Measurements from ENCODE around the gene KRTCAP2.
"Not testable (repeated sequence)": the region's sequence is repeated elsewhere in the genome, so short reads cannot be mapped to it uniquely, and the experiment has no call there.

The KRTCAP2 gene

DNA sequence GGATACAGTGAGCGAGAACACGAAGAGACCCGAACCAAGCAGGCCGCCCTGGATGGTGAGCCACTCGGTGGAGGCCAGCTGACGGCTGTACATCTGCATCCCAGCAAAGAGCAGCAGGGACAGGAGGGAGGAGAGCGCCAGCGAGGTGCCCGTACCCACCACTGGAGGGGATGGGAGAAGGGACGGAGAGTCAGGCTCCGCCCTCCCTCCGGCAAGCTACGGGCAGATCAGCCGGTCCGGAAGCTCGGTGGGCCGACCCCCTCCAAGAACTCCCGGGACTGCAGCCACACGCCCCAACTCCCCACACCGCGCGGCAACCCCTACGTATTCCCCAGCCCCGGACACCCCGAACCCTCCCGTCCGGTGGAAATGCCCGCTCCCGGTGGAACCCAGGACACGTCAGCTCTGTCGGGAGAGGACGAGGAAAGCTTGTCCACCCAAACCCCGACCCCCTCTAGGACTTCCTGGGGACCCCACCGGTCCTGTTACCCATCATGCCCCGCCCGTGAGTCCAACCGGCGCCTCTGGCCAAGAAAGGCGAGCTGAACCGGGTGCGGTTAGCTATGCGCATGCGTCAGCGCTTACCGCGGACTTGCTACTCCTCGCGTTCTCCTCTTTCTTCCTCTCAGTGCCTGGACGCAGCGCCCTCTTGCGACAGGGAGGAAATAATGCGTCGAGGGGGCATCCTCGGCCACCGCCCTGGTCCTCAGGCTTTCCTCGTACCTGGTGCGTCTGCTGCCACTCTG, at the start of gene KRTCAP2:
KRTCAP2 (minus strand) TSS at position 573 of the 746 bp plus-strand sequence; CDS start at position 493, 80 bp downstream.
- DNase-seq = peak; percentile 93

GRCh38 chr1:155220211-155220965, 47.3 kb upstream of the KRTCAP2 start:
- DNase-seq = not testable (repeated sequence)

GRCh38 chr1:155219592-155220031, 46.5 kb upstream of the KRTCAP2 start:
- DNase-seq = no peak

GRCh38 chr1:155218854-155219591, 45.9 kb upstream of the KRTCAP2 start:
- DNase-seq = peak; percentile 7

GRCh38 chr1:155214702-155215101, 41.6 kb upstream of the KRTCAP2 start:
- not testable (repeated sequence) for DNase-seq

DNA sequence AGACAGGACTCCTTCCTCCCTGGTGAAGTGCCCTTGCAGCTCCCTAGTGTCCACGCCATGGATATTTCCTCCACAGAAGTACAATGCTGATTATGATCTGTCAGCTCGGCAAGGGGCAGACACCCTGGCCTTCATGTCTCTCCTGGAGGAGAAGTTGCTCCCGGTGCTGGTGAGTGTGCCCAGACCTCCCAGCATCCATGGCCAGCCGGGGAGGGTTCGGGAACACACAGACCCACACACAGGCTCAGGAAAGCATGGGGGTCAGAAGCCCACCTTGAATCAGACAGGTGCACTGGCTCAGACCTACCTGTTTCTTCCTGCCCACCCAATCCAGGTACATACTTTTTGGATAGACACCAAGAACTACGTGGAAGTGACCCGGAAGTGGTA, 38.9 kb upstream of the KRTCAP2 start:
- not testable (repeated sequence) for DNase-seq

GRCh38 chr1:155211381-155212050, 38.4 kb upstream of the KRTCAP2 start:
- not testable (repeated sequence) for DNase-seq

DNA sequence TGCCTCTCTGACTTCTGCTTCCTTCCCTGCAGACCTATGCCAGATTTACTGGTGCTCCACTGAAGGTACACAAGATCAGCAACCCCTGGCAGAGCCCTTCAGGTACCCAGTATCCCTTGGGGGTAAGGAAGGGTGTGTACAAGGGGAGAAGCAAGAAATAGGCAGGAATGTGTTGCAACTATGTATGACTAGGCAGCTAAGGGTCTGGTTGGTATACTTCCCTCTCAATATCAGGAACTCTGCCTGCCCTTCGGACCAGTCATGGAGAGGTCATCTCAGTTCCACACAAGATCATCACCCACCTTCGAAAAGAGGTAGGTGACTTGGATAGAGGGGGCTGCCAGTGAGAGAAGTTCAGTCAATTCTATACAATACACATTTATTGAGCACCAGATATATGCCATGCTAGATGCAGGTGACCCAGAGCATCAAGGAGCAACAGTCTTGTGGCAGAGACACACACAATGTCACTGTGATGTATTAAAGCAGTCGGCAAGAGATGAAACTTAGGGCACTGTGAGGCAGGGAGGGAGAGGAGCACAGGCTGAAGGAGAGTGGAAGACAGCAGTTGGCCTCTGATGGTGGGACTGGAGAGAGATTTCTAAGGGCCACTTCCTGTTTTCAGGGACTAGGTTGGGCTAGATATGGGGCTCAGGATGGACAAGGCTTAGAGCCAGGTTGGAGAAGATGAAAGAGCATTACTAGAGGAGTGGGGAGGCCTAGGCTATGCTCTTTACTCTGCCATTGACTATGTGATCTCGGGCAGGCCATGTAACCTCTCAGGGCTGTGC, 37.4 kb upstream of the KRTCAP2 start:
- no peak for DNase-seq

DNA sequence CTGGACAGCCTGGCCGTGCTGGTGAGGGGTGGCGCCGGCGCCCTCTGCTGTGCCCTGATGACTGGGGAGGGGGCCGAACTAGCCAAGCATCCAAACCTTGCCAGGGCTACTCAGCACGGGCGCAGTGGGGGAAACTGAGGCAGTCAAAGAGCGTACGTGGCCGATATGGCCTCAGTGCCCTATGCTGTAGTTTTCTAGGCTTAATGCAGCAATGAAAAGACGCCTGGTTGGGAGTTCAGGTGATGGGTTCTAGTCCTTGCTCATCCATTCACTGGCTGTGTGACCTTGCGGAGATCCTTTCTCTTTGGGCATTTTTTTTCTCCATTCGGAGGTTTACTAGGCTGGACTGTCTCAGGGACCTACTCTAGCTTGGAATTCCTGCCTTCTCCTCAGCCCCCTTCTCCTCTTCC, 36.2 kb upstream of the KRTCAP2 start:
- DNase-seq = no peak

- peak; percentile 74 for DNase-seq
Observed at GRCh38 chr1:155208541-155209311, 35.6 kb upstream of the KRTCAP2 start, which contains the start of gene MTX1. TSS of gene MTX1 (plus strand) at chr1:155208695. CDS start at chr1:155208805, 110 bp downstream.

GRCh38 chr1:155207806-155208540, 34.9 kb upstream of the KRTCAP2 start, which contains the start of gene THBS3:
TSS of gene THBS3 (minus strand) at chr1:155207897. CDS start at chr1:155207876, 21 bp downstream.
- DNase-seq = peak; percentile 70

DNA sequence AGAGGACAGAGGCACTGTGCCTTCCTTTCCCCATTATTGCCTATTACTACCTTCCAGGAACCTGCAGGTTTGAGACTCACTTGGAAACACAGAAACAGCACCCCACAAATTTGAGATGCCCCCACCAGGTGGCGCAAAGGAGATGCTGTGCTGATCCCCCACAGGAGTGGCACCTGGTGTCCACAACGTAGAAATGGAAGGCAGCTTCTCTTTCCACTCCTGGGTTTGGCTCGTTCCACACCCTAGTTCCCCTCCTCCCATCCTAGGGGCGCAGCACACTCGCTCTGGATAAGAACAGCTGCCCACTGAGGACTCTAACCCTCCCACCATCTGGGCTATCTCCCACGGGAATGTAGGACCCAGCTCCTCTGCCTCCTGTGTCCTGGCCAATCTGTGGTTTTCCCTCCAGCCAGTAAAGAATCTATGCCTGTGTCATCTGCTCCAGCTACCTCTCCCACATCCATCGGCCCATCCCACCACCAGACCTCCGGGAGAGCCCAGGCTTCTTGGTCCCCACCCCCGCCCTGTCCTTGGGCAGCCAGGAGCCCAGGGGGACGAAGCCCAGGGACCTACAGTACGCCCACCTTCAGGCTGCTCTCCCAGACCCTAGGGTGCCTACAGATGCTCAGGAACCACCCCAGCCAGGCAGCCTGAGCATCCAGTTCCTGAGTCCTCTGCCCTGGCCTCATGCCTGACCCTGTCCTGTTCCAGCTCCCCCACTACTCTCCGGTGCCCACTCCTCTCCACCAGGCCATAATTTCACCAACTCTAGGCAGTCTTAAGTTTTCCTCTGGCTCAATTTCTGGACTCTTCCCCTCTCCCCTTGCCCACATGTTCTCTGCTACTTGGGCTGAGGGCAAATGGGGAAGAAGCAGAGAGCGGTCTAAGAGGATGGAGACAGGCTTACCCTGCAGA, 34.0 kb upstream of the KRTCAP2 start:
- DNase-seq = peak; percentile 77

- DNase-seq = no peak
Observed at GRCh38 chr1:155205969-155206593, 33.0 kb upstream of the KRTCAP2 start.

GRCh38 chr1:155205035-155205434, 31.9 kb upstream of the KRTCAP2 start:
- DNase-seq = no peak

DNA sequence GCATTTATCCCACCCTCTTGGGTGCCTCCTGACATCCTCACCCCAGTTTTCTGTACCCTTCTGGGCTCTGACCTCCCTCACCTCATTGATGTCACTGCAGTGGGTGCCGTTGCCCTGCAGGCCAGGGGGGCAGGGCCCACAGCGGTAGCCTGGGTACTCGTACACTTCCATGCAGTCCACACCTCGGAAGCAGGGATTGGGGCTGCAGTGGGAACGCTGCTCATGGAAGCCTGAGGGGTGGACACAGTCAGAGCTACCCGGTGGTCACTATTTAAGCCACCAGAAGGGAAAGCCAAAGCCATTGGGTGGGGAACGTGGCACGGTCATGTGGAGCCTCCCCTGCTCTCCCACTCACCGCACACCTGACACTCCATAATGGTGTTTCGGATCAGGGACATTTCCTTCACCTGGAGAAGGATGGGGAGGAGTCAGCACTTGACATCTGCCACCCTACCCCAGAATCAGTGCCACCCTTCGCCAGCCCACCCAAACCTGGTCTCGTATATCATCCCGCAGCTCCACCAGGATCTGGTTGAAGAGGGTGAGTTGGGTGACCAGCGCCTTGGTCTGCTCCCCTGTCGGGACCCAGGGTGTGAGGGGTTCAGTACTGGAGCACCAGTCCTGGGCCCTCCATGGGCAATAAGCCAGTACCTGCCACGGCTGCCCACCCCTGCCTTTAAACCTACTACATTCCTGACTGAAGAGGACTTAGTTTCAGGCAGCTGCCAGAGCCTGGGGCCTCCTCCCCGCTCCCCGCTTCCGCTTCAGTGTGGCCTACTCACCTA, 29.8 kb upstream of the KRTCAP2 start:
- no peak for DNase-seq

DNA sequence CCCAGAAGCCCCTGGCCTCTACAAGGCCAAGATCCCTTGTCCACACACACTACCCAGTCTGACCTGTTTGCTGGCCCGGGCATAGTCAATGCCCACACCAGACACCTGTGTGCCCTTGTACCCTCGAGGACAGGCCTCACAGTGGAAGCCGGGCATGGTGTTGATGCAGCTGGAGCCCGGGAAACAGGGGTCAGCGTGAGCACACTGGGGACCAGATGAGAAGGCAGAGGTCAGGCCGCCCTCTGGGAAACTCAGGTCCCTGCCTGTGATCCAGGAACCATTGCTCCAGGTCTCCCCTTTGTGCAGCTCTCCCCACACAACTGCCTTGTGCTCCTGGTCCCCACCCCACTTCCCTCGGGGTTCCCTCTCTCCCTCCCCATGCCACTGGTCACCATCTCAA, 29.1 kb upstream of the KRTCAP2 start:
- no peak for DNase-seq

DNA sequence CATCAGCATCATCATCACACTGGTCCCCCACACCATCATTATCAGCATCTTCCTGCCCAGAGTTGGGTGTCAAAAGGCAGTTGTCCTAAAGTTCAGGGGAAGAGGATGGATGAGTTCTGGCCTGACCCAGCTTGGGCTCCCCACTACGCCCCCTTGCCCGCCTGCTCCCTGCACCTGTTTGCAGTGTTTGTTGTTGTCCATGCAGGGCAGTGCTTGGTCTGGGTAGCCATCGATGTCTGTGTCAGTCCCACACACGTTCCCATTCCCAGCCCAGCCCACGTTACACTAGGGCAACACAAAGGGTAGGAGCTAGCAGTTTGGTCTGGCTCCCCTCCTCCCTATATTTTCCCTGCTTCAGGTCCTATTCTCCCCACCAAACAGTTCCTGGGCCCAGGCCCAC, 27.8 kb upstream of the KRTCAP2 start:
- no peak for DNase-seq

- no peak for DNase-seq
Observed at GRCh38 chr1:155199792-155200191, 26.7 kb upstream of the KRTCAP2 start.

All from NCI-H1436 (cell line).